ENCODE data around the gene COMT. TPM values are rescaled to one million over a fixed set of nuclear protein-coding genes. Genes with fewer than 3 reads are reported as not detected.

The COMT gene
- total and polyA plus RNA-seq, 8 donors = 47.9 to 95.0 (median 62.3) TPM

DNA sequence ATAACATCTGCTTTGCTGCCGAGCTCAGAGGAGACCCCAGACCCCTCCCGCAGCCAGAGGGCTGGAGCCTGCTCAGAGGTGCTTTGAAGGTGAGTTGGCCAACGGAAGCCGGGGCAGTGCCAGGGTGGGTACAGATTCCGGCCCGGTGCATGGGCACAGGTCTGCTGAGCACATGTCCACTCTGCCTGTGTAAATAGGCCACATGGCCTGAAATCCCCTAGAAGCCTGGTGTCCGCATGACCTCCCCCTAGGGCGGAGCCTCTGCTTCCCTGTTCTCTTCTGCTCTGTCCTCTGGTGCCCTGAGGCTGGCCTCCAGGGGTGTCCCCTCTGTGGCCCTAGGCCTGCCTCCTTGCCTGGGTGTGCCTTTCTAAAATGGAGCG, 19.6 kb downstream of the COMT start:
- intact Hi-C loops (cut with DNase I) = no loop called here
- 77 to 95% methylated on average over 9 of the region's 9 CpGs for WGBS, 2 donors
- Histone ChIP-seq H3K4me1 (peaks cover 2 to 39% (median 21%) of the 10 kb centered on the region in 3 donors), H3K36me3 (no peaks in the 10 kb centered on the region), H3K27me3 (no peaks in the 10 kb centered on the region), H3K9me3 (no peaks in the 10 kb centered on the region), H3K4me3 (no peak overlapping the region), H3K27ac (peak overlapping the region in 1 of 4 donors; percentile 84)
- ATAC-seq = no peak
- peak in 2 of 6 donors; percentile 32 to 67 for DNase-seq
- no peak for FAIRE-seq
- TF ChIP-seq, protein P1, sequence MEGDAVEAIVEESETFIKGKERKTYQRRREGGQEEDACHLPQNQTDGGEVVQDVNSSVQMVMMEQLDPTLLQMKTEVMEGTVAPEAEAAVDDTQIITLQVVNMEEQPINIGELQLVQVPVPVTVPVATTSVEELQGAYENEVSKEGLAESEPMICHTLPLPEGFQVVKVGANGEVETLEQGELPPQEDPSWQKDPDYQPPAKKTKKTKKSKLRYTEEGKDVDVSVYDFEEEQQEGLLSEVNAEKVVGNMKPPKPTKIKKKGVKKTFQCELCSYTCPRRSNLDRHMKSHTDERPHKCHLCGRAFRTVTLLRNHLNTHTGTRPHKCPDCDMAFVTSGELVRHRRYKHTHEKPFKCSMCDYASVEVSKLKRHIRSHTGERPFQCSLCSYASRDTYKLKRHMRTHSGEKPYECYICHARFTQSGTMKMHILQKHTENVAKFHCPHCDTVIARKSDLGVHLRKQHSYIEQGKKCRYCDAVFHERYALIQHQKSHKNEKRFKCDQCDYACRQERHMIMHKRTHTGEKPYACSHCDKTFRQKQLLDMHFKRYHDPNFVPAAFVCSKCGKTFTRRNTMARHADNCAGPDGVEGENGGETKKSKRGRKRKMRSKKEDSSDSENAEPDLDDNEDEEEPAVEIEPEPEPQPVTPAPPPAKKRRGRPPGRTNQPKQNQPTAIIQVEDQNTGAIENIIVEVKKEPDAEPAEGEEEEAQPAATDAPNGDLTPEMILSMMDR (IDR thresholded peaks at IDR 0.05) = no peak

DNA sequence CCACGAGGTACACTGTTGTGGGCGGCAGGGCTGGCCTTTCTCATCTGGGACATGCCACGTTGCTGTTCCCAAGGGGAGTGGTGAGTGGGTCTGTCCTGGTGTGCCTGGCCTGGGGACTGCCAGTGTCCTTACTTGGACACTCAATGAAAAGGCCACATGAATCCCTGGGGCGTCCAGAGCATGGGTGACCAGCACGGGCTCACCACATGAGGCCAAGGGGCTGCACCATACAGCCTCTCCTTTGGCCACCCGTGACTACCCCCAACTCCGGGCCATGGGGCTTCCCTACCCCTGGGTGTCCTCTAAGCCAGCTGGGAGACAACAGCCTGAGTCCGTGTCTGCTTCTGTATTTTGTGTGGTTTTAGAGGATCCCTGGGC, 20.3 kb downstream of the COMT start:
- Histone ChIP-seq H3K4me1 (peaks cover 2 to 39% (median 21%) of the 10 kb centered on the region in 3 donors), H3K27me3 (no peaks in the 10 kb centered on the region), H3K4me3 (no peak overlapping the region), H3K27ac (peak overlapping the region in 1 of 4 donors; percentile 84), H3K9me3 (no peaks in the 10 kb centered on the region), H3K36me3 (no peaks in the 10 kb centered on the region)
- TF ChIP-seq, protein P1 (IDR thresholded peaks at IDR 0.05) = no peak
- no peak for ATAC-seq
- intact Hi-C loops (cut with DNase I) = no loop called here
- no peak for FAIRE-seq
- 76 to 79% methylated on average over 8 of the region's 8 CpGs for WGBS, 2 donors
- DNase-seq = peak in 2 of 6 donors; percentile 40 to 64

DNA sequence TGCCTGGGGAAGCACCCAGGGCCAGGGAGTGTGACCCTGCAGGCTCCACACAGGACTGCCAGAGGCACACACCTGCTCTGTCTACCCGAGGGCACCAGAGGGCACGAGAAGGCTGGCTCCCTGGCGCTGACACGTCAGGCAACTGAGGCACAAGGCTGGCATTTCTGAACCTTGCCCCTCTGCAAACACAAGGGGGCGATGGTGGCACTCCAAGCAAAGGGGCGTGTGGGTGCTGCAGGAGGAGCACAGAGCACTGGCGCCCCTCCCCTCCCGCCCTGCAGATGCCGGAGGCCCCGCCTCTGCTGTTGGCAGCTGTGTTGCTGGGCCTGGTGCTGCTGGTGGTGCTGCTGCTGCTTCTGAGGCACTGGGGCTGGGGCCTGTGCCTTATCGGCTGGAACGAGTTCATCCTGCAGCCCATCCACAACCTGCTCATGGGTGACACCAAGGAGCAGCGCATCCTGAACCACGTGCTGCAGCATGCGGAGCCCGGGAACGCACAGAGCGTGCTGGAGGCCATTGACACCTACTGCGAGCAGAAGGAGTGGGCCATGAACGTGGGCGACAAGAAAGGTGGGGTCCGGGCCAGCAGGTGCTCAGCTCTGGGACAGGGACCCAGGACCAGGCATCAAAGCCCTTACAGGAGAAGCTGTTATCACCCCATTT, 20.8 kb downstream of the COMT start:
- peak; percentile 69 to 79 (median 76) for ATAC-seq
- FAIRE-seq = no peak
- Histone ChIP-seq H3K36me3 (no peaks in the 10 kb centered on the region), H3K9me3 (no peaks in the 10 kb centered on the region), H3K27ac (peak overlapping the region; percentile 73 to 84 (median 79)), H3K27me3 (no peaks in the 10 kb centered on the region), H3K4me3 (peak overlapping the region in 2 of 4 donors; percentile 17 to 22), H3K4me1 (peaks cover 2 to 39% (median 21%) of the 10 kb centered on the region in 3 donors)
- TF ChIP-seq, protein P1 (IDR thresholded peaks at IDR 0.05) = peak; percentile 33 to 52 (median 39)
- DNase-seq = peak; percentile 83 to 92 (median 86)
- 14 to 19% methylated on average over 22 of the region's 22 CpGs for WGBS, 2 donors
- intact Hi-C loops (cut with DNase I) = no loop called here

DNA sequence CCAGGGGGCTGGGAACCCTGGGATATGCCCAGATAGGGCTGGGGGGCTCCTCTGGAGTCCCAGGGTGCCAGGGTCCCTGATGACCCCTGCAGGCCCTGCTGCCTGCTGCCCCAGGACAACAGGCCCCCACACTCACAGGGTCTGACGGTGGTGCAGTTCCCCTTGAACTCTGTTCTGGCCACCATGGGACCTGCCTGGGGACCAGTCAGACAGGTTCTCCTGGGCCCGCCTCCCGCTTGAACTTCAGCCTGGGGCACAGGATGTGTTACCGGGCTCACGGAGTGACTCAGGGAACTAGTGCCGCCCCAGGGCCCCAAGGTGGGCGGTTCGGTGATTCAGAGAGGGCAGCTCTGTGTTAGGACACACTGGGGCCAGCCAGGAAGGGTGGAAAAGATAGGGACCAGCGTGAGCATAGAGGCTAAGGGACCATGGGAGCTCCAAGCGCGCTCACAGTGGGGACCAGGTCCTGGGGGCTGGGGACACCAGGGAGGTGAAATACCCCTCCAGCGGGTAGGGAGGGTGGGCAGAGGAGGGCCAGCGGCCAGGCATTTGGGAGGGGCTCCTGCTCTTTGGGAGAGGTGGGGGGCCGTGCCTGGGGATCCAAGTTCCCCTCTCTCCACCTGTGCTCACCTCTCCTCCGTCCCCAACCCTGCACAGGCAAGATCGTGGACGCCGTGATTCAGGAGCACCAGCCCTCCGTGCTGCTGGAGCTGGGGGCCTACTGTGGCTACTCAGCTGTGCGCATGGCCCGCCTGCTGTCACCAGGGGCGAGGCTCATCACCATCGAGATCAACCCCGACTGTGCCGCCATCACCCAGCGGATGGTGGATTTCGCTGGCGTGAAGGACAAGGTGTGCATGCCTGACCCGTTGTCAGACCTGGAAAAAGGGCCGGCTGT, 21.6 kb downstream of the COMT start:
- H3K27ac ChIP-seq = peak overlapping the region; percentile 73 to 84 (median 79)
- WGBS, 2 donors = 20 to 31% methylated on average over 30 of the region's 30 CpGs
- H3K9me3 ChIP-seq = no peaks in the 10 kb centered on the region
- FAIRE-seq = no peak
- peak; percentile 87 to 96 (median 92) for DNase-seq
- peaks cover 2 to 39% (median 21%) of the 10 kb centered on the region in 3 donors for H3K4me1 ChIP-seq
- H3K36me3 ChIP-seq = peaks cover 0 to 5% (median 0%) of the 10 kb centered on the region in 3 donors
- H3K27me3 ChIP-seq = no peaks in the 10 kb centered on the region
- TF ChIP-seq, protein P1 (IDR thresholded peaks at IDR 0.05) = no peak
- peak overlapping the region in 2 of 4 donors; percentile 17 to 22 for H3K4me3 ChIP-seq
- intact Hi-C loops (cut with DNase I) = no loop called here
- peak; percentile 80 to 88 (median 86) for ATAC-seq
